Large intestine (tissue), 3 donors: ENCODE data around the gene SYNGR3. TPM values are rescaled to one million over a fixed set of nuclear protein-coding genes. Genes with fewer than 3 reads are reported as not detected.

ENCODE experiments used
- DNase-seq, 2 donors: peaks; one replicate each; pipeline versions ENCODE4 v3.0.0 to v3.0.0-alpha.2; 2013
- H3K27ac ChIP-seq: one replicate; pipeline ENCODE4 v1.5.1; 2013; ENCODE audit warnings: low read length
- H3K27me3 ChIP-seq: 2 replicates; pipeline ENCODE4 v1.6.1; 2013; ENCODE audit warnings: low read length; ENCODE audit not compliant: control insufficient read depth, insufficient read depth
- H3K36me3 ChIP-seq: 2 replicates; pipeline ENCODE4 v1.6.1; 2013; ENCODE audit warnings: low read length; ENCODE audit not compliant: control insufficient read depth, insufficient read depth
- H3K4me1 ChIP-seq: one replicate; pipeline ENCODE4 v1.6.1; 2013; ENCODE audit warnings: low read length; ENCODE audit not compliant: control insufficient read depth, insufficient read depth
- H3K4me3 ChIP-seq: one replicate; pipeline ENCODE4 v1.5.1; 2013; ENCODE audit warnings: low read length
- H3K9me3 ChIP-seq: one replicate; pipeline ENCODE4 v1.6.1; 2013; ENCODE audit warnings: mild to moderate bottlenecking, low read depth, low read length, moderate library complexity; ENCODE audit not compliant: control insufficient read depth
- WGBS: methylation state at CpG from one replicate; pipeline ENCODE4 v1.1.5; 2013; ENCODE audit warnings: low lambda C conversion rate; ENCODE audit not compliant: insufficient coverage; 5-methylcytosine and 5-hydroxymethylcytosine counted together
- polyA plus RNA-seq: library from polyadenylated mRNA; unstranded; fragments of 120-200 nt; gene quantifications from one replicate; pipeline ENCODE4 v1.2.1, GENCODE V29; 2013

SYNGR3 gene
- polyA plus RNA-seq, 1 donor: 4.2 TPM

DNA sequence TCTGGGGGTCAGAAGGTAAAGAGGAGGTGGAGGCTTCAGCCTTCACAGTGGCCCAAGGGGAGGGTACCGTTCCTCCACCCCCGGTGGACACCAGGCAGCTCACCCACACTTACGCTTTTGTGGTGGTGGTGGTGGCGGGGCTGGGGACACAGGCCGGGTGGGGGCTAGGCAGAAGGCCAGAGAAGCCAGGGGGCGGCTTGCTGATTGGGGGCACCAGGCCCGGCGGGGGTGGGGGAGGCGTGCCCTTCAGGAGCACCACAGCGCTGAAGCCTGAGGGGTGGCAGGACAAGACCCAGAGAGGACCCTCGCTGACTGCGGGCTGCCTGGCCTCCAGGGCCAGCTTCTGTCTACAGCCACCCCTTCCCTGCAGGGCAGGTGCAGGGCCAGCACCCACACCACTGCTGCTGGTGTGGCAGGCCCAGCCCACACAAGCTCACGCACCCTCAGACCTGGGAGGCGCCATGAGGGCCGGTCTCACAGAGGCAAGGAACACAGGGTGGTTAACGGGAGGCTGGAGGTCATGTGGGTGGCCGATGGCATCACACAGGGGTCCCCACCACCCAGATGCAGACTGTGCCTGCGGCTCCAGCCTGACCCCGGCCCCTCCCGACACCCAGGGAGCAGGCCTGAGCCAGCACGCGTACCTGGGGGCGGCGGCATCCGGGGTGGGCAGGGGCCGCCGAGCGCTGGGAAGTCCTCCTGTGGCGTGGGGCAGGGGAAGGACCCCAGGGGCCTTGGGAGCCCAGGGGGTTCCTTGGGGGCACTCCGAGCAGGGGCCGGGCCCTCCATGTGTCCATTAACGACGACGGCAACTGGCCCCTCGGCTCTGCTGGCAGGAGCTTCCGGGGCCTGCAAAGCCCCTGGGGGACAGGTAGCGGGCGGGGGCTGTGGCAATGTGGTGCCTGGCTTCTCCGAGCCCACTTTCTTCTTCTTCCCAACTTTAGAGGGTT, 9.4 kb downstream of the SYNGR3 start:
- peaks cover 68% of the 10 kb centered on the region for H3K36me3 ChIP-seq
- no peak overlapping the region for H3K4me3 ChIP-seq
- no peaks in the 10 kb centered on the region for H3K27me3 ChIP-seq
- H3K4me1 ChIP-seq: peaks cover 7% of the 10 kb centered on the region
- DNase-seq: no peak
- no peaks in the 10 kb centered on the region for H3K9me3 ChIP-seq
- no CpG with 5 or more reads among the region's 39 CpGs for WGBS
- H3K27ac ChIP-seq: no peak overlapping the region

DNA sequence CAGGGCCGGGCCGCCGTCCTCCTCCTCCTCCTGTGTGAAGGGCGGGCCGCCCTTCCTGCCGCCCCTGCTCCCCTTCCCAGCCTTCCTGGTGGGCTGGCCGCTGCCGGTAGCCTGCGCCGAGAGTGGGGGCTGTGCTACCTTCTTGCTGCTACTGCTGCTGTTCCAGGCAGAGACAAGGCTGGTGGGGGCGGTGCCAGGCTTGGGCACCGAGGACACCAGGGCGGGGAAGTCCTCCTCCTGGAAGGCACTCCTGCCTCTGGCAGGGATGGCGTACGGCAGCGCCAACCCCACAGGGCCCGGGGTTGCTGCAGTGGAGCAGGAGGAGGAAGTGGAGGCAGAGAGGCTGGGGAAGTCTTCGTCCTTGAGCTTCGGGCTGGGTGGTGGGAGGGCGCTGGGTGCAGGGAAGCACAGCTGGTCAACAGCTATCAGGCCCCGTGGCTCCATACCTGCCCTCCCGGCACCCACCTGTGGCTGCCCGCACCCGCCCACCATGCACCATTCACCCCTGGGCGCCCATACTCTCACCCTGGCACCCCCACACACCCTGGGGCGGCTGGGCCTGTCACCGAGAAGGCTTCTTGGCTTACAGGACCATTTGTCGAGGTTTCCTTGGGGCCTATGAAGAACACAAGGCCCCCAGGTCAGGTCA, 10.2 kb downstream of the SYNGR3 start:
- no peak for DNase-seq
- Histone ChIP-seq H3K27ac (no peak overlapping the region), H3K4me1 (peaks cover 13% of the 10 kb centered on the region), H3K4me3 (no peak overlapping the region), H3K27me3 (no peaks in the 10 kb centered on the region), H3K9me3 (no peaks in the 10 kb centered on the region), H3K36me3 (peaks cover 68% of the 10 kb centered on the region)
- WGBS: no CpG with 5 or more reads among the region's 28 CpGs

DNA sequence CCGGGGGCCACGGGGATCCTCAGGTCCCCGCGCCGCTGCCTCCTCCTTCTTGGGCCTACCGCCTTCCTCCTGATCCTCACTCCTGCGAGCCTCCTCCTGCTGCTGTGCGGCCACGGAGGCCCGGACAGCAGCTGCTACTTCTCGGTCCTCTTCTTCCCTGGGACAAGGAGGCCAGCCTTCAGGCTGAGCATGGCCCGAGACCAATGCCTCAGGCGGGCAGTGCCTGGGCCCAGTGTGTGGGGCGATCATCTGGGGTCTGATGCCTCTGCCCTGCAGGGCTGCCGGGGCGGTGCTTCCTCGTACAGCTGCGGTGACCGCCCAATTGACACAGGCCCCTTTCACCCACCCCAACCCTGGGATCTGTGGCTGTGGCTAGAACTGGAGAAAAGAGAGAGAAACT, 11.3 kb downstream of the SYNGR3 start:
- H3K36me3 ChIP-seq: peaks cover 78% of the 10 kb centered on the region
- DNase-seq: no peak
- WGBS: no CpG with 5 or more reads among the region's 19 CpGs
- no peaks in the 10 kb centered on the region for H3K9me3 ChIP-seq
- no peak overlapping the region for H3K4me3 ChIP-seq
- no peaks in the 10 kb centered on the region for H3K27me3 ChIP-seq
- peaks cover 13% of the 10 kb centered on the region for H3K4me1 ChIP-seq
- no peak overlapping the region for H3K27ac ChIP-seq

DNA sequence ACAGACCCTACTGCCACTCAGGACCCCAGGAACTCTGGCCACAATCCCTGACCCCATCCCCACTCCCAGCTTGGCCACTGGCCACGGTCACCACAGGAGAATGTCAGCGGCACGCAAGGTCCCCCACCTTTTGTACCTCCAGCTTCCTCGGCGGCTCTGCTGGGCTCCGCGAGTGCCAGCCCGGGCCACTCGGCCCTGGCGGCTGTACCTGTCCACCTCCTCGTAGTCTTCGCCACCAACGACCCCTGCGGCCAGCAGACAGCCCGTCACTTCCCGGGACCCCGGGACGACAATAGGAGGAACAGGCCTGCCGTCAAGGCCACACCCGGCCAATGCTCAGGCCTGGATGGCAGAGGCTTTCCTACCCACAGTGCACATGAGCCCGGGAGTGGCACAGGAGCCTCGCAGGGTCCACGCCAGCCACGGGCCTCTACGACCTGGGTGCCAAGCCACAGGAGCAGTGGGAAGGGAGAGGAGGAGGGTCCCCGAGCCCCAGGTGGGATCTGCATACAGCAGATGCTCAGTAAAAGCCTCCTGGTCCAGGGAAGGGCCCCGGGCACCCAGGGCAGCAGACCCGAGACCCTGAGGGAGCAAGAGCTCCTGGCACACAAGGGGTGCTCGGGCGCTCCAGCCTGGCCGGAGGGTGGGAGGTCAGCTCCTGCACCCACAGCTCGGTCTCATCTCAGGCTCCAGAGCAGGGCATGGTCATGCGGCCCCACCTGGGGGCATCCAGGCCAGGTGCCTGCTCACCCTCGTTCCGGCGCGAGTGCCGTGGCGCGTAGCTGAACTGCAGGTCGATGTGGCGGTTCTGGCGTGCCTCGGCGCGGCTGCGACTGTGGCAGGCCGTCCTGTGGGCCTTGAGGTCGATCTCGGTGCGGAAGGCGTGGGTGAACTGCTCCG, 11.9 kb downstream of the SYNGR3 start:
- Histone ChIP-seq H3K36me3 (peaks cover 78% of the 10 kb centered on the region), H3K4me3 (no peak overlapping the region), H3K4me1 (peaks cover 15% of the 10 kb centered on the region), H3K27me3 (no peaks in the 10 kb centered on the region), H3K27ac (no peak overlapping the region), H3K9me3 (no peaks in the 10 kb centered on the region)
- DNase-seq: no peak
- no CpG with 5 or more reads among the region's 53 CpGs for WGBS

DNA sequence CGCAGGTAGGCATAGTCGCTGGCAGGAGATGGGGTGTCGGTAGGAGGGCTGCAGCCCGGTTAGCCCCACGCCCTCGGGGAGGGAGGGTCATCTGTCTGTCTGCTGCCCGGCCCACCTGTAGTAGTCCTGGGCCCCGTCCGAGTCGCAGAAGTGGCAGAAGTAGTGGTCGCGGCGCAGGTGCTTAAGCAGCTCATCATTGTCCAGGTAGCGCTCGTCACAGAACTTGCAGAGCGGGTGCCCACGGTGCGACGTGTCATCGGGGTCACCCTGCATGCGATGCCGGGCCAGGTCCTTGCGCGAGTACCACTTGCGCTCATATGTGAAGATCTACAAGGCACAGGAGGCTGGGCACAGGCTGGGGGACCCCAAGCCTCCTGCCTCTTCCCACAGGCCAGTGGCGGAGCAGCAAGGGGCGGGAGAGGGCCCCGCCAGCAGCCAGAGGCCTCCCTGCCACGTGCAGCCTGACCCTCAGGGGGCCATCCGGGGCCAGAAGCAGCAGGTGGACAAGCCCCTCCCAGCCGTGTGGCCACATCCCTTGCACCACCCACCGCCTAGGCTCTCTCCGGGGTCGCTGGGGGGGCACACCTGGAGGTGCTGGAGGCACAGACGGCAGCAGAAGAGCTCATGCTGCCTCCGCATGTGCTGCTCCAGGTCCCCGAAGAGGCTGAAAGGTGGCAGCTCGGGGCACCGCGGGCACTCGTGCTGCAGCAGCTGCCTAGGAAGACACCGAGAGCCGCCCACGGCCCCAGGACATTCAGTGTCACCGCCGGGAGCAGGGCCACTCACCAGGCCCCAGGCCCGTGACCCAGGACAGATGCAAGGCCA, 12.8 kb downstream of the SYNGR3 start:
- Histone ChIP-seq H3K4me3 (no peak overlapping the region), H3K27ac (no peak overlapping the region), H3K27me3 (no peaks in the 10 kb centered on the region), H3K9me3 (no peaks in the 10 kb centered on the region), H3K4me1 (peaks cover 24% of the 10 kb centered on the region), H3K36me3 (peaks cover 71% of the 10 kb centered on the region)
- no peak for DNase-seq
- no CpG with 5 or more reads among the region's 47 CpGs for WGBS

DNA sequence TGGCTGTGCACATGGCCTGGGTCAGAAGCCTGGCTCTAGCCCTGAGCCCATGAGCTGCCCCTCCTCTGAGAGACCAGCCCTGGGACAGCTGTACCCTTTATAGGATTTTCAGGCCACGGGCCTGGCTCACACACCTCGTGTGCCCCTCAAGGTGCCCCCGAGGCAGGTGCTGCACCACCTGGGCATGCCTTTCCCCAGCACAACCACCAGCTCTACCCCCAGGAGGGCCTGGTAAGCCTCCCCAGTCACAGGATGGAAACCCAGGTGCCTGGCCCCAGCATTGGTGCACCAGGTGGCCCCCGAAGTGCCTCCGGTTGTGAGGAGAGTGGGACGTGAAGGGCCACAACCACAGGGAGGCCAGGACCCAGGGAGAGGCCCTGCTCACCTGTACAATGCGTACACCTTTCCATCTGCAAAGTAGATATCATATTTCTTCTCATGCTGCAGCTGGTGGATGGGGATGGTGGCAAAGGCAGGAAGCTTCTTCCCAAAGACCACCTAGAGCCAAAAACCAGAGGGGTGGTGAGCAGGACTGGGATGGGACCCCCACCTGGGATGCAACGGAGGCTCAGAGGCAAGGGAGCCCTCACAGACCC, 13.6 kb downstream of the SYNGR3 start:
- Histone ChIP-seq H3K4me1 (peaks cover 31% of the 10 kb centered on the region), H3K27me3 (no peaks in the 10 kb centered on the region), H3K27ac (no peak overlapping the region), H3K4me3 (no peak overlapping the region), H3K9me3 (no peaks in the 10 kb centered on the region), H3K36me3 (peaks cover 68% of the 10 kb centered on the region)
- no peak for DNase-seq
- WGBS: no CpG with 5 or more reads among the region's 8 CpGs

DNA sequence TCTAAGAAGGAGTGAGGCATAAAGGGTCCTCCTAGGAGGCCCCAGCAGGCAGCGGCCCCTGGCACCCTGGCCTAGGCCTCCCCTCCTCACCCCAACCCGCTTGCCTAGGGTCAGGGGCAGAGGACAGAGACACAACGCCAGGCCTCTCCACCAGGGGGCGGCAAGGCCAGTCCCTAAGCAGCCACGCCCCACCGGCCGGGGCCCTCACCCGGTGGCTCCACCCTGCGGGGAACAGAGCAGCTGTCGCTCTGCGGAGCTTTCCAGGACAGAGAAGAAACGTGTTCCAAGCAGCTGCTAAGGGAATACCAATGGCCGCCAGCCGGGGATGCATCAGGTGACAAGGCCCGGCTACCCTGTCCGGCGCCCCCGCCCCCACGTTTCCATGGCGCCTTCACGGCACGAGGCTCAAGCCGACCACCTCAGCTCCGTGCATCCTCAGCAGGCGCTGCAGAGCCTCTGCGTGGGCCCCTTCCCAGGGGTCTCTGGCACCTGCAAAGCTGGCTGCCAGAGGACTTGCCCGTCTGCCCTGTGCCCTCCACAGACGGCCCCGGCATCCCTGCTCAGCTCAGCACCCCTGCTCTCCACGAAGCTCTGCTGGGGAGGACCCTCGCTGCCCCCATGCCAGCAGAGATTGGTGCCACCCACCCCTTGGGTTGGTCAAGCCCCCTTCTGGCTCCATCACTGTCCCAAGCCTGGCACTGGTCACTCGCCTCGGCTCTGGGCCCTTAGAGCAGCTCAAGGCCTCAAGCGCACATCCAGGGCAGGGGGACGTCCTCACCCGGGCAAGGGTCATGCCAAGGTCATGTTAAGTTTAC, 14.3 kb downstream of the SYNGR3 start:
- no CpG with 5 or more reads among the region's 36 CpGs for WGBS
- DNase-seq: peak; percentile 85 to 86
- Histone ChIP-seq H3K27ac (peak overlapping the region; percentile 39), H3K27me3 (no peaks in the 10 kb centered on the region), H3K36me3 (peaks cover 61% of the 10 kb centered on the region), H3K4me1 (peaks cover 36% of the 10 kb centered on the region), H3K9me3 (no peaks in the 10 kb centered on the region), H3K4me3 (peak overlapping the region; percentile 17)

DNA sequence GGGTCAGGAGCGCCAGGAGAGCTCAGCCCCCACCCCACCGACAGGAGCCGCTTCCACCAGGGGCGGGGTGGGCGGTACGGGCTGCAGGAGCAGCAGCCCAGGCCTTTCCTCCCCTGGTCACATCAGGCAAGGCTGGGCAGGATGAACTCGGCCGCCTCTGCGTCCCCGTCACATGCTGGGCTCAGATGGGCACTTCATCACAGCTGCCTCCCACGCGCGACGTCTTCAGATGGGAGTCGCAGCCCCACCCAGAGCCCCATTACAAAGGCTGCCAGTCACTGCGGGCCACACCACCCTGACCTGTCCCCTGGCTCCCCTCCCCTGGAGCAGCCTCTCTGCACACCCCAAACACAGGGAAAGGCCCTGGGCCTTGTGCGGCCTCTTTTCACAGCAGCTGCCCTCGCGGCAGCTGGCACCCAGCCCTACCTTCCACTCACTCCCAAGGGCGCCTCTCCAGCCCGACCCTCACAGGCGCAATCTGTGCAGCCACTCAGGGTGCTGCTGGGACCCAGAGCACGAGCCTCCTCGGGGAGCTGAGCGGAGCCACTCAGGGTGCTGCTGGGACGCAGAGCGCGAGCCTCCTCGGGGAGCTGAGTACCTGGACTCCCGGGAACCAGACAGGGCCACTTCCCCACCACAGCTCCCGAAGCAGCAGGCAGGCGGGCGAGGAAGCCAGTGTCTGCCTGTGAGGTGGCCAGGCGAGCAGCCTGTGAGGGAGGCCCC, 15.2 kb downstream of the SYNGR3 start:
- no peak for DNase-seq
- no peak overlapping the region for H3K27ac ChIP-seq
- H3K36me3 ChIP-seq: peaks cover 52% of the 10 kb centered on the region
- no CpG with 5 or more reads among the region's 34 CpGs for WGBS
- no peaks in the 10 kb centered on the region for H3K27me3 ChIP-seq
- H3K4me3 ChIP-seq: no peak overlapping the region
- H3K4me1 ChIP-seq: peaks cover 36% of the 10 kb centered on the region
- H3K9me3 ChIP-seq: no peaks in the 10 kb centered on the region
